Measurements from ENCODE around the gene PRKAG2. TPM values are rescaled to one million over a fixed set of nuclear protein-coding genes. Genes with fewer than 3 reads are reported as not detected.

Gene PRKAG2
- polyA plus RNA-seq, 1 of the 3 experiments (the other 2 are of a cell fraction): 51.6 TPM

GRCh38 chr7:151710121-151710640 lies 166.7 kb downstream of the PRKAG2 start (continued):
- TF ChIP-seq USF2 (IDR thresholded peaks at IDR 0.05; ENCODE audit: borderline replicate concordance, low read depth, low read length) (no peak), MEF2A (IDR thresholded peaks at IDR 0.05; ENCODE audit: borderline replicate concordance, low read depth) (no peak), RAD21 (IDR thresholded peaks at IDR 0.05; ENCODE audit: low read length) (no peak), EZH2phosphoT487 (IDR thresholded peaks at IDR 0.05; ENCODE audit: borderline replicate concordance, low read depth) (no peak), SIN3A (IDR thresholded peaks at IDR 0.05; ENCODE audit: borderline replicate concordance, low read depth, low read length) (no peak), GATA2 (CRISPR knock-in tag; IDR thresholded peaks at IDR 0.05) (no peak), EP300 (IDR thresholded peaks at IDR 0.05; ENCODE audit: borderline replicate concordance in 1 of 2, low read depth in 1 of 2, low read length in 1 of 2) (no peak), MXI1 (IDR thresholded peaks at IDR 0.05; ENCODE audit: low read depth, low read length) (no peak)

GRCh38 chr7:151709141-151710038 lies 167.5 kb downstream of the PRKAG2 start:
- 90% methylated on average over 14 of the region's 14 CpGs for WGBS (ENCODE audit: low lambda C conversion rate)
- no peak overlapping the region for H3K4me2 ChIP-seq
- ChIA-PET POLR2A (no interaction called here), CTCF (interaction anchor here (1.1 kb wide), 1 partner anchor 51 kb away, joined by 4 read pairs; no protein-coding TSS in a partner anchor)
- no peaks in the 10 kb centered on the region for H4K20me1 ChIP-seq (ENCODE audit: insufficient read depth)
- no peak for DNase-seq
- H2AFZ ChIP-seq (ENCODE audit: low read depth): no peak overlapping the region
- no peaks in the 10 kb centered on the region for H3K79me2 ChIP-seq (ENCODE audit: insufficient read depth)
- no peak overlapping the region for H3K4me3 ChIP-seq (ENCODE audit: low read depth in 2 of 2, low read length in 1 of 2)
- H3K9me3 ChIP-seq: no peaks in the 10 kb centered on the region
- H3K36me3 ChIP-seq (replicated peaks in 1 of 2; ENCODE audit: control insufficient read depth in 1 of 2, insufficient read depth in 2 of 2, low read length in 1 of 2): no peaks in the 10 kb centered on the region
- no peaks in the 10 kb centered on the region for H3K27me3 ChIP-seq (ENCODE audit: insufficient read depth)
- H3K9me2 ChIP-seq: no peaks in the 10 kb centered on the region
- H3K9ac ChIP-seq: no peak overlapping the region
- H3F3A ChIP-seq (replicated peaks; ENCODE audit: insufficient read depth): no peaks in the 10 kb centered on the region
- peaks cover 0 to 27% of the 10 kb centered on the region in 2 experiments; a peak in 2 of 4 replicates for H3K4me1 ChIP-seq (ENCODE audit: control insufficient read depth in 1 of 2, insufficient read depth in 2 of 2, low read depth in 1 of 2, low read length in 1 of 2)
- H3K27ac ChIP-seq (ENCODE audit: low read depth in 2 of 2, low read length in 1 of 2): no peak overlapping the region
- TF ChIP-seq PBX3 (IDR thresholded peaks at IDR 0.05): peak; percentile 68
- TF ChIP-seq GATA2 (CRISPR knock-in tag; IDR thresholded peaks at IDR 0.05): no peak

GRCh38 chr7:151708610-151709009 lies 168.3 kb downstream of the PRKAG2 start:
- no peaks in the 10 kb centered on the region for H3K27me3 ChIP-seq (ENCODE audit: insufficient read depth)
- H3K4me1 ChIP-seq (ENCODE audit: control insufficient read depth in 1 of 2, insufficient read depth in 2 of 2, low read depth in 1 of 2, low read length in 1 of 2): peaks cover 0 to 30% of the 10 kb centered on the region in 2 experiments; a peak in 2 of 4 replicates
- no peaks in the 10 kb centered on the region for H3F3A ChIP-seq (replicated peaks; ENCODE audit: insufficient read depth)
- no peak for DNase-seq
- H2AFZ ChIP-seq (ENCODE audit: low read depth): no peak overlapping the region
- no peaks in the 10 kb centered on the region for H3K79me2 ChIP-seq (ENCODE audit: insufficient read depth)
- no peaks in the 10 kb centered on the region for H3K9me2 ChIP-seq
- no peaks in the 10 kb centered on the region for H3K9me3 ChIP-seq
- no peak overlapping the region for H3K27ac ChIP-seq (ENCODE audit: low read depth in 2 of 2, low read length in 1 of 2)
- no peaks in the 10 kb centered on the region for H4K20me1 ChIP-seq (ENCODE audit: insufficient read depth)
- WGBS (ENCODE audit: low lambda C conversion rate): 70% methylated on average over 8 of the region's 8 CpGs
- no peaks in the 10 kb centered on the region for H3K36me3 ChIP-seq (replicated peaks in 1 of 2; ENCODE audit: control insufficient read depth in 1 of 2, insufficient read depth in 2 of 2, low read length in 1 of 2)
- no peak overlapping the region for H3K4me2 ChIP-seq
- H3K4me3 ChIP-seq (ENCODE audit: low read depth in 2 of 2, low read length in 1 of 2): no peak overlapping the region
- ChIA-PET POLR2A (no interaction called here), CTCF (interaction anchor here (4.2 kb wide), 1 partner anchor 53 kb away, joined by 36 read pairs; no protein-coding TSS in a partner anchor)
- H3K9ac ChIP-seq: no peak overlapping the region
- no peak for TF ChIP-seq FOSL2 (IDR thresholded peaks at IDR 0.05; ENCODE audit: borderline replicate concordance, low read depth)
- no peak for TF ChIP-seq YY1 (IDR thresholded peaks at IDR 0.05; ENCODE audit: low read depth)
- TF ChIP-seq MAX (IDR thresholded peaks at IDR 0.05; ENCODE audit: low read depth): no peak
- no peak for TF ChIP-seq SIN3A (IDR thresholded peaks at IDR 0.05; ENCODE audit: borderline replicate concordance, low read depth, low read length)
- TF ChIP-seq FOXM1 (IDR thresholded peaks at IDR 0.05; ENCODE audit: low read depth): no peak
- no peak for TF ChIP-seq CHD2 (IDR thresholded peaks at IDR 0.05; ENCODE audit: low read length, partially characterized antibody)
- no peak for TF ChIP-seq TEAD4 (IDR thresholded peaks at IDR 0.05; ENCODE audit: borderline replicate concordance, insufficient read depth)
- TF ChIP-seq RAD21 (IDR thresholded peaks at IDR 0.05; ENCODE audit: low read length): no peak
- TF ChIP-seq POLR2AphosphoS5 (IDR thresholded peaks at IDR 0.05; ENCODE audit: low read depth, low read length): no peak
- no peak for TF ChIP-seq PBX3 (IDR thresholded peaks at IDR 0.05)
- no peak for TF ChIP-seq NFIC (IDR thresholded peaks at IDR 0.05; ENCODE audit: borderline replicate concordance)
- no peak for TF ChIP-seq GABPA (IDR thresholded peaks at IDR 0.05; ENCODE audit: low read depth)
- no peak for TF ChIP-seq TAF1 (IDR thresholded peaks at IDR 0.05; ENCODE audit: borderline replicate concordance, low read depth, low read length)
